Measurements from ENCODE around the gene ZNF185.

The ZNF185 gene

GRCh38 chrX:152925835-152926234 is 28.0 kb downstream of the ZNF185 start:
- Histone ChIP-seq H3K9ac (ENCODE audit: low read depth, low read length) (no peak overlapping the region), H3K4me3 (ENCODE audit: low read length) (no peak overlapping the region), H3K4me1 (ENCODE audit: control insufficient read depth, insufficient read depth, low read length) (peaks cover 4% of the 10 kb centered on the region), H3K27me3 (ENCODE audit: control insufficient read depth, insufficient read depth, low read length) (no peaks in the 10 kb centered on the region), H3K9me3 (replicated peaks; ENCODE audit: low read length) (no peaks in the 10 kb centered on the region), H3K36me3 (ENCODE audit: insufficient read depth, low read length) (no peaks in the 10 kb centered on the region), H3K4me2 (ENCODE audit: low read length) (no peak overlapping the region)

- no peaks in the 10 kb centered on the region for H3K27me3 ChIP-seq (ENCODE audit: control insufficient read depth, insufficient read depth, low read length)
- H3K9ac ChIP-seq (ENCODE audit: low read depth, low read length) = no peak overlapping the region
- no peak overlapping the region for H3K4me3 ChIP-seq (ENCODE audit: low read length)
- H3K4me1 ChIP-seq (ENCODE audit: control insufficient read depth, insufficient read depth, low read length) = peaks cover 4% of the 10 kb centered on the region
- H3K36me3 ChIP-seq (ENCODE audit: insufficient read depth, low read length) = no peaks in the 10 kb centered on the region
- H3K4me2 ChIP-seq (ENCODE audit: low read length) = no peak overlapping the region
- no peaks in the 10 kb centered on the region for H3K9me3 ChIP-seq (replicated peaks; ENCODE audit: low read length)
Observed at GRCh38 chrX:152926279-152926678, 28.4 kb downstream of the ZNF185 start.

GRCh38 chrX:152926923-152927322 is 29.1 kb downstream of the ZNF185 start:
- Histone ChIP-seq H3K36me3 (ENCODE audit: insufficient read depth, low read length) (no peaks in the 10 kb centered on the region), H3K4me2 (ENCODE audit: low read length) (no peak overlapping the region), H3K4me1 (ENCODE audit: control insufficient read depth, insufficient read depth, low read length) (peaks cover 4% of the 10 kb centered on the region), H3K4me3 (ENCODE audit: low read length) (no peak overlapping the region), H3K9me3 (replicated peaks; ENCODE audit: low read length) (no peaks in the 10 kb centered on the region), H3K27me3 (ENCODE audit: control insufficient read depth, insufficient read depth, low read length) (no peaks in the 10 kb centered on the region), H3K9ac (ENCODE audit: low read depth, low read length) (no peak overlapping the region)

GRCh38 chrX:152927858-152928760 is 30.2 kb downstream of the ZNF185 start:
- no peak overlapping the region for H3K9ac ChIP-seq (ENCODE audit: low read depth, low read length)
- no peak overlapping the region for H3K4me3 ChIP-seq (ENCODE audit: low read length)
- peaks cover 4% of the 10 kb centered on the region for H3K4me1 ChIP-seq (ENCODE audit: control insufficient read depth, insufficient read depth, low read length)
- H3K4me2 ChIP-seq (ENCODE audit: low read length) = no peak overlapping the region
- no peaks in the 10 kb centered on the region for H3K27me3 ChIP-seq (ENCODE audit: control insufficient read depth, insufficient read depth, low read length)
- no peaks in the 10 kb centered on the region for H3K9me3 ChIP-seq (replicated peaks; ENCODE audit: low read length)
- H3K36me3 ChIP-seq (ENCODE audit: insufficient read depth, low read length) = no peaks in the 10 kb centered on the region

GRCh38 chrX:152928761-152929400 is 31.0 kb downstream of the ZNF185 start:
- no peak overlapping the region for H3K9ac ChIP-seq (ENCODE audit: low read depth, low read length)
- no peak overlapping the region for H3K4me3 ChIP-seq (ENCODE audit: low read length)
- H3K36me3 ChIP-seq (ENCODE audit: insufficient read depth, low read length) = no peaks in the 10 kb centered on the region
- H3K4me1 ChIP-seq (ENCODE audit: control insufficient read depth, insufficient read depth, low read length) = peaks cover 4% of the 10 kb centered on the region
- H3K27me3 ChIP-seq (ENCODE audit: control insufficient read depth, insufficient read depth, low read length) = no peaks in the 10 kb centered on the region
- H3K4me2 ChIP-seq (ENCODE audit: low read length) = no peak overlapping the region
- no peaks in the 10 kb centered on the region for H3K9me3 ChIP-seq (replicated peaks; ENCODE audit: low read length)

GRCh38 chrX:152929898-152930297 is 32.0 kb downstream of the ZNF185 start:
- H3K27me3 ChIP-seq (ENCODE audit: control insufficient read depth, insufficient read depth, low read length) = no peaks in the 10 kb centered on the region
- no peak overlapping the region for H3K4me3 ChIP-seq (ENCODE audit: low read length)

GRCh38 chrX:152930516-152930915 is 32.6 kb downstream of the ZNF185 start:
- Histone ChIP-seq H3K9ac (ENCODE audit: low read depth, low read length) (no peak overlapping the region), H3K4me1 (ENCODE audit: control insufficient read depth, insufficient read depth, low read length) (peaks cover 4% of the 10 kb centered on the region), H3K4me3 (ENCODE audit: low read length) (no peak overlapping the region), H3K36me3 (ENCODE audit: insufficient read depth, low read length) (no peaks in the 10 kb centered on the region), H3K27me3 (ENCODE audit: control insufficient read depth, insufficient read depth, low read length) (no peaks in the 10 kb centered on the region), H3K9me3 (replicated peaks; ENCODE audit: low read length) (no peaks in the 10 kb centered on the region), H3K4me2 (ENCODE audit: low read length) (no peak overlapping the region)

More at GRCh38 chrX:152929898-152930297, 32.0 kb downstream of the ZNF185 start:
- Histone ChIP-seq H3K4me1 (ENCODE audit: control insufficient read depth, insufficient read depth, low read length) (peaks cover 4% of the 10 kb centered on the region), H3K4me2 (ENCODE audit: low read length) (no peak overlapping the region), H3K36me3 (ENCODE audit: insufficient read depth, low read length) (no peaks in the 10 kb centered on the region), H3K9me3 (replicated peaks; ENCODE audit: low read length) (no peaks in the 10 kb centered on the region), H3K9ac (ENCODE audit: low read depth, low read length) (no peak overlapping the region)

GRCh38 chrX:152932144-152932543 is 34.3 kb downstream of the ZNF185 start:
- no peaks in the 10 kb centered on the region for H3K9me3 ChIP-seq (replicated peaks; ENCODE audit: low read length)
- no peaks in the 10 kb centered on the region for H3K4me1 ChIP-seq (ENCODE audit: control insufficient read depth, insufficient read depth, low read length)
- H3K27me3 ChIP-seq (ENCODE audit: control insufficient read depth, insufficient read depth, low read length) = no peaks in the 10 kb centered on the region
- no peak overlapping the region for H3K4me2 ChIP-seq (ENCODE audit: low read length)
- no peak overlapping the region for H3K9ac ChIP-seq (ENCODE audit: low read depth, low read length)
- no peak overlapping the region for H3K4me3 ChIP-seq (ENCODE audit: low read length)
- H3K36me3 ChIP-seq (ENCODE audit: insufficient read depth, low read length) = no peaks in the 10 kb centered on the region

GRCh38 chrX:152932598-152933175 is 34.8 kb downstream of the ZNF185 start:
- Histone ChIP-seq H3K4me1 (ENCODE audit: control insufficient read depth, insufficient read depth, low read length) (no peaks in the 10 kb centered on the region), H3K4me2 (ENCODE audit: low read length) (no peak overlapping the region), H3K36me3 (ENCODE audit: insufficient read depth, low read length) (no peaks in the 10 kb centered on the region), H3K4me3 (ENCODE audit: low read length) (no peak overlapping the region), H3K27me3 (ENCODE audit: control insufficient read depth, insufficient read depth, low read length) (no peaks in the 10 kb centered on the region), H3K9ac (ENCODE audit: low read depth, low read length) (no peak overlapping the region), H3K9me3 (replicated peaks; ENCODE audit: low read length) (no peaks in the 10 kb centered on the region)

GRCh38 chrX:152936306-152936705 is 38.4 kb downstream of the ZNF185 start:
- no peaks in the 10 kb centered on the region for H3K27me3 ChIP-seq (ENCODE audit: control insufficient read depth, insufficient read depth, low read length)
- H3K36me3 ChIP-seq (ENCODE audit: insufficient read depth, low read length) = no peaks in the 10 kb centered on the region
- H3K9me3 ChIP-seq (replicated peaks; ENCODE audit: low read length) = no peaks in the 10 kb centered on the region
- no peak overlapping the region for H3K9ac ChIP-seq (ENCODE audit: low read depth, low read length)
- H3K4me2 ChIP-seq (ENCODE audit: low read length) = no peak overlapping the region
- H3K4me1 ChIP-seq (ENCODE audit: control insufficient read depth, insufficient read depth, low read length) = no peaks in the 10 kb centered on the region
- H3K4me3 ChIP-seq (ENCODE audit: low read length) = no peak overlapping the region

- Histone ChIP-seq H3K27me3 (ENCODE audit: control insufficient read depth, insufficient read depth, low read length) (no peaks in the 10 kb centered on the region), H3K4me1 (ENCODE audit: control insufficient read depth, insufficient read depth, low read length) (peaks cover 3% of the 10 kb centered on the region), H3K9ac (ENCODE audit: low read depth, low read length) (no peak overlapping the region), H3K4me3 (ENCODE audit: low read length) (no peak overlapping the region), H3K9me3 (replicated peaks; ENCODE audit: low read length) (no peaks in the 10 kb centered on the region), H3K36me3 (ENCODE audit: insufficient read depth, low read length) (no peaks in the 10 kb centered on the region), H3K4me2 (ENCODE audit: low read length) (no peak overlapping the region)
Observed at GRCh38 chrX:152937236-152937635, 39.4 kb downstream of the ZNF185 start.

Data from skeletal muscle satellite cell (primary cell).